Measurements from ENCODE around the gene PARD3. TPM values are rescaled to one million over a fixed set of nuclear protein-coding genes. Genes with fewer than 3 reads are reported as not detected.
"Not testable (repeated sequence)": the region's sequence is repeated elsewhere in the genome, so short reads cannot be mapped to it uniquely, and the experiment has no call there.

PARD3 gene
- total and polyA plus RNA-seq, 2 experiments from 2014 or later = 6.3 to 21.2 TPM

DNA sequence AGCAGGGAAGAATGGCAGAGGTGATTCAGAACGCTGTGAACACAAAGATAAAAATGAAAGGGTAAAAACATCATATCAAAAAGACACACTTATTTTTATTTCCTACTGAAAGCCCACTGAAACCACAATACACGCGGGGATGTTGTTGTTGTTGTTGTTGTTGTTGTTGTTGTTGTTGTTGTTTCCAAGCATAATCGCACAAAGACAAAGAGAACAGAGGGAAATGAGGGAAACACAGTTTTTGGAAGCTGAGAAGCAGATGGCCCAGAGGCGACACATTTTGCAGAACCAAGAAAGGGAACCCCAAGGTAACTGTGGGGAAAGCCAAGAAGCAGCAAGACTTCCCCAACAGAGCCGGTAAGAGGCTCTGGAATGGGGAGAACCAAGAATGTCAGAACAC lies 113.9 kb downstream of the PARD3 start:
- peaks cover 25% of the 10 kb centered on the region for H3K4me1 ChIP-seq (ENCODE audit: insufficient read depth)
- H3F3A ChIP-seq (ENCODE audit: insufficient read depth) = peaks cover 20% of the 10 kb centered on the region
- WGBS, 2 experiments (ENCODE audit: low coverage in 1 of 2, low lambda C conversion rate in 2 of 2, missing lambda C conversion rate in 2 of 2) = 97 to 99% methylated on average over 6 of the region's 6 CpGs
- H4K20me1 ChIP-seq (ENCODE audit: insufficient read depth) = 0 out of 2 replicates have a peak, but pooled peaks cover 5% of the 10 kb centered on the region
- DNase-seq = no peak
- no peak for TF ChIP-seq EZH2phosphoT487 (IDR thresholded peaks at IDR 0.05; ENCODE audit: insufficient read depth, low read depth)
- TF ChIP-seq EZH2 (IDR thresholded peaks at IDR 0.05; ENCODE audit: insufficient read depth, poor library complexity, severe bottlenecking) = no peak
- no peak overlapping the region for H3K27ac ChIP-seq
- peaks cover 82% of the 10 kb centered on the region for H3K79me2 ChIP-seq (ENCODE audit: insufficient read depth)
- no peaks in the 10 kb centered on the region for H3K9me3 ChIP-seq (ENCODE audit: low read depth)
- H3K4me2 ChIP-seq (ENCODE audit: unreplicated experiment) = no peak overlapping the region
- no peak overlapping the region for H3K9ac ChIP-seq
- no peaks in the 10 kb centered on the region for H3K27me3 ChIP-seq (replicated peaks; ENCODE audit: insufficient read depth)
- no peak overlapping the region for H3K4me3 ChIP-seq
- no peaks in the 10 kb centered on the region for H3K36me3 ChIP-seq (ENCODE audit: low read depth)
- in situ Hi-C loops (cut with MboI) = no loop called here
- no peak overlapping the region for H2AFZ ChIP-seq
- no peaks in the 10 kb centered on the region for H3K9me2 ChIP-seq (ENCODE audit: insufficient read depth)

- Histone ChIP-seq H3F3A (ENCODE audit: insufficient read depth) (peaks cover 25% of the 10 kb centered on the region), H3K79me2 (ENCODE audit: insufficient read depth) (peaks cover 78% of the 10 kb centered on the region), H3K4me1 (ENCODE audit: insufficient read depth) (peaks cover 27% of the 10 kb centered on the region)
- H3K27ac ChIP-seq; H3K4me3 ChIP-seq; in situ Hi-C loops (cut with MboI); H3K9ac ChIP-seq; H3K27me3 ChIP-seq (replicated peaks; ENCODE audit: insufficient read depth); H3K9me2 ChIP-seq (ENCODE audit: insufficient read depth); H2AFZ ChIP-seq; H3K4me2 ChIP-seq (ENCODE audit: unreplicated experiment); DNase-seq; H4K20me1 ChIP-seq (ENCODE audit: insufficient read depth); H3K36me3 ChIP-seq (ENCODE audit: low read depth); H3K9me3 ChIP-seq (ENCODE audit: low read depth): not testable (repeated sequence)
- WGBS, 2 experiments (ENCODE audit: low coverage in 1 of 2, low lambda C conversion rate in 2 of 2, missing lambda C conversion rate in 2 of 2) = 99% methylated on average over 5 of the region's 5 CpGs
These were observed 114.3 kb downstream of the PARD3 start for GRCh38 chr10:34700752-34701151.

- H3K4me3 ChIP-seq = no peak overlapping the region
- DNase-seq = no peak
- no peak overlapping the region for H3K4me2 ChIP-seq (ENCODE audit: unreplicated experiment)
- in situ Hi-C loops (cut with MboI) = no loop called here
- no peak overlapping the region for H3K9ac ChIP-seq
- H2AFZ ChIP-seq = no peak overlapping the region
- no peaks in the 10 kb centered on the region for H3K9me3 ChIP-seq (ENCODE audit: low read depth)
- peaks cover 71% of the 10 kb centered on the region for H3K79me2 ChIP-seq (ENCODE audit: insufficient read depth)
- no peaks in the 10 kb centered on the region for H3K9me2 ChIP-seq (ENCODE audit: insufficient read depth)
- peaks cover 27% of the 10 kb centered on the region for H3K4me1 ChIP-seq (ENCODE audit: insufficient read depth)
- H4K20me1 ChIP-seq (ENCODE audit: insufficient read depth) = 0 out of 2 replicates have a peak, but pooled peaks cover 5% of the 10 kb centered on the region
- H3K27me3 ChIP-seq (replicated peaks; ENCODE audit: insufficient read depth) = no peaks in the 10 kb centered on the region
- peaks cover 28% of the 10 kb centered on the region for H3F3A ChIP-seq (ENCODE audit: insufficient read depth)
- TF ChIP-seq EZH2phosphoT487 (IDR thresholded peaks at IDR 0.05; ENCODE audit: insufficient read depth, low read depth) = no peak
- TF ChIP-seq EZH2 (IDR thresholded peaks at IDR 0.05; ENCODE audit: insufficient read depth, poor library complexity, severe bottlenecking) = no peak
- H3K36me3 ChIP-seq (ENCODE audit: low read depth) = no peaks in the 10 kb centered on the region
- WGBS, 2 experiments (ENCODE audit: low coverage in 1 of 2, low lambda C conversion rate in 2 of 2, missing lambda C conversion rate in 2 of 2) = 90% methylated on average over 4 of the region's 4 CpGs
- H3K27ac ChIP-seq = no peak overlapping the region
These were observed 115.1 kb downstream of the PARD3 start for GRCh38 chr10:34699904-34700517.

- peaks cover 28% of the 10 kb centered on the region for H3F3A ChIP-seq (ENCODE audit: insufficient read depth)
- no peaks in the 10 kb centered on the region for H3K9me3 ChIP-seq (ENCODE audit: low read depth)
- peak; percentile 76 for DNase-seq
- H3K4me3 ChIP-seq = no peak overlapping the region
- peak overlapping the region; percentile 54 for H3K4me2 ChIP-seq (ENCODE audit: unreplicated experiment)
- peaks cover 27% of the 10 kb centered on the region for H3K4me1 ChIP-seq (ENCODE audit: insufficient read depth)
- in situ Hi-C loops (cut with MboI) = no loop called here
- TF ChIP-seq EZH2phosphoT487 (IDR thresholded peaks at IDR 0.05; ENCODE audit: insufficient read depth, low read depth) (no peak), EZH2 (IDR thresholded peaks at IDR 0.05; ENCODE audit: insufficient read depth, poor library complexity, severe bottlenecking) (no peak)
- no peaks in the 10 kb centered on the region for H3K36me3 ChIP-seq (ENCODE audit: low read depth)
- peaks cover 62% of the 10 kb centered on the region for H3K79me2 ChIP-seq (ENCODE audit: insufficient read depth)
- no peak overlapping the region for H3K9ac ChIP-seq
- H4K20me1 ChIP-seq (ENCODE audit: insufficient read depth) = 0 out of 2 replicates have a peak, but pooled peaks cover 5% of the 10 kb centered on the region
- H3K27me3 ChIP-seq (replicated peaks; ENCODE audit: insufficient read depth) = no peaks in the 10 kb centered on the region
- H2AFZ ChIP-seq = no peak overlapping the region
- H3K9me2 ChIP-seq (ENCODE audit: insufficient read depth) = no peaks in the 10 kb centered on the region
- 10 to 22% methylated on average over 3 of the region's 3 CpGs for WGBS, 2 experiments (ENCODE audit: low coverage in 1 of 2, low lambda C conversion rate in 2 of 2, missing lambda C conversion rate in 2 of 2)
- no peak overlapping the region for H3K27ac ChIP-seq
These were observed 116.1 kb downstream of the PARD3 start for GRCh38 chr10:34698979-34699378.
